ENCODE data around the gene ROR2.

The ROR2 gene

DNA sequence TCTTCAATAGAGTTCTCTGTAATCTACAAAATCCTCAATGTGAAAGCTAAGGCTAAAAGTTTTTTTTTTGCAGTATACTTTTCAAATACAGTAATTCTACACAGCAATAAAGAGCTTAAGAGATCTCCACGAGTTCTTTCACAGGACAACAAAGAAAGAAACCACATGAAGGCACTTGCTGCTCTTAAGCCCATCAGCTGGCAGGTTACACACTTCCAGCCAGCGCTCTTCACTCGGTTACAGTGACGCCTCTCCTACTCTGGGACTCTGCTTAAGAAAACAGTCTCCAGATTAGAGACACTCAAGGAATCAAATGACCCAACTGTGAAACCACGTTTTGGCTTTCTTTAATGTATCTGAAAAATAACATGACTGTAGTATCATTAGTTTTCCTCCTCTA lies 85.0 kb downstream of the ROR2 start:
- DNase-seq: no peak

DNA sequence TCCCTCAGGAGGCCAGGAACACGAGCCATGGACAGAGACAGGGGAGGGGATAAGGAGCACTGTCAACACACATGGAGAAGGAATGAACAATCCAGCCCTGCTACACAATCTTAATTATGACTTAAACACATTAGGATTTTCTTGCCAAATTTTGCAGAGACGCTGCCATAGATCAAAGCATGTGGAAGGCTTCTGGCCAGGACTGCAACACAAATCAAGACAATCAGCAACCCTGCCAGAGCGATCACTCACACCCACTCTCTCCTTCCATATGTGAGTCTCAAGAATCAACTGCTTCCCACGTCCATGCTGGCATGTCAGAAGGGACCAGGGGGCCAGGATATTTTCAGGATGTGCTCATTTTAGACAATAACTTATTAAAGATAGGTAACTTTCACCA lies 85.6 kb downstream of the ROR2 start:
- DNase-seq: no peak

GRCh38 chr9:91863469-91863868 lies 86.6 kb downstream of the ROR2 start:
- DNase-seq: no peak

DNA sequence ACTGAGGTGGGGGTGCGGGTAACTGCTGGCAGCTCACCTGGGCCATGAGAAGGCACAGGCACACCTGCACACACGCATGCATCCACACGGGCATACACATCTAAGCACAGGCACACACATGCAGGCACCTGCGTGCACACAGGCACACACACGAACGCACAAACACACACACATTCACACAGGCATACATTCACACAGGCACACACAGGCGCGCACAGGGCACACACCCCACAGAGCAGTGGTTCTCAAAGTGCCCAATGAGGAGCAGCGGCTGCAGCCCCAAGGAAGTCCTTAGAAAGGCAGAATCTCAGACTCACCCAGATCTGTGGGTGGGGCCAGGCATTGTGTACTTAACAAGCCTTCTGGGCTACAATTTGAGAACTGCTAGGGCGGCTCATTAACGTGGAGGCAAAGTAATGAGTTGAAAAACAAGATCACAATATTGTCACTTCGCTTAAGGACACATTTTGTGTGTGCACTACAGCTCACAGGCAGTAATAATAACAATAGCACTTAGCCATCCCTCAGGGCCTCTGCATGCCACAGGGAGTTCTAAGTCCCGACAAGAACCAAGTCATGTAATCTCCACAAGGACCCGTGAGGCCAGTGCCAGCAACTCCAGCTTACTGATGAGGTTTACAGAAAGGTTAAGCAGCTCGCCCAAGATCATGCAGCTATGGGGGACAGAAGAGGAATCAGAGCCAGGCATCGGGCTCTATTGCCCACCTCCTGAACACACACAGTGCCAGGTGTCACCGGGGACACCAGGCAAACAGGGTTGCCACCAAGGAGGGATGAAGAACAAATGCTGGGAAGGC lies 91.6 kb downstream of the ROR2 start:
- DNase-seq: no peak

DNA sequence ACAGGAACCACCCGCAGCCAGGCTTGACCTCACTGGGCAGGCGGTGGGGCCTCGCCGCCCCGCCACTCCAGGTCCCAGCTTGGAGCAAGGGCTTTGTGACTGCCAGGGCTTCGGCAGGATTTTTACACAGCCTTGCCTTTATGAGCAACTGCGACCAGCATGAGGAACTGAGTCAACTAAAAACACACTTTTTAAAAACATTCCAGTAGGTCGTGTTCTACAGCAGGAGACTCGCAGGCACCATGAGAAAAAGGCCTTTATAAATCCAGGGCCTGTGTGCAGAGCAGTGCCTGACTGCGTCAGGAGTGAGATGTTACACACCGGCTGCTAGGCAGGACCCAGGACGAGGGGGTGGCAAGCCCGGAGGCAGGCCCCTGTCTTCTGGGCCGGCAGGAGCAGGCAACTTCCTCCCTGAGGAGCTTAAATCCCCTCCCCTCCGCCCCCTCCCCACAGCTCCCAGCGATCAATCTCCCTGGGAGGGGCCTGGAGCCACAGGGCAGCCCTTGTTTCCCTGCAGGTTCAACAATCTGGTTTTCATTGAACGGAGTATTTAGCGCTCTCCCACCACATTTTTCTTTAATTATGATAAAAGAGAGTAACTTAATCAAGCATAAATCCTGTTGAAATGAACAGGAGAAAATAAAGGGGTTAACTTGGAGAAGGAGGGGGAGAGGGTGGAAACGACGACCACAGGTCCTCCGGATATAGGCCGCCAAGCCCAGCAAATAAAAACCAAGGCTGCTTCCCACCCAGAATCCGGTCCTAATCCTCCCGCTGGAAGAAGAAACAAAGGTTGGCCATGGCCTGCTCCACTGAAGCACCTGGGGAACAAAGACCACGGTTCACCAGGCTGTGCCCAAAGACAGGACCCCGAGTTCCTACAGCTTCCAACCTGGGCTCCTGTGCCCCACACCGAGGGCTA lies 92.5 kb downstream of the ROR2 start:
- DNase-seq: no peak

- no peak for DNase-seq
Observed at GRCh38 chr9:91856419-91856818, 93.6 kb downstream of the ROR2 start.

GRCh38 chr9:91855196-91855595 lies 94.8 kb downstream of the ROR2 start:
- no peak for DNase-seq

GRCh38 chr9:91852801-91853347 lies 97.2 kb downstream of the ROR2 start:
- no peak for DNase-seq

- no peak for DNase-seq
Observed at GRCh38 chr9:91849694-91850093, 100.3 kb downstream of the ROR2 start.

DNA sequence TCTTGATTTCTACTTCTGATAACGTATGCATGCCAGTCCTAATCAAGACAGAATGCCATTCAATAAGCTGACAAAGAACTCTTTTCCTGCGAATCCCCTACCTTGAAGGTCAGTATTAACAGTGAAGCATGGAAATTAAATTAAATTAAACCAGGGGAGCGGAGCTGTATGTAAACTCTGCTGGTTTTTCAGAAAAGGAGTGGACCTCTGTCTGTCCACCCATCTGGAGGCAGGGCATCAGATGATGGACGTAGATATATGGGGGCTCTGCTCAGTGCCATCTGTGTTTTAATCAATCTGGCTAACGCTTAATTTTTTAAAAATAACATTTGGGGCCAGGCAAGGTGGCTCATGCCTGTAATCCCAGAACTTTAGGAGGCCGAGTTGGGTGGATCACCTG lies 101.9 kb downstream of the ROR2 start:
- DNase-seq: no peak

DNA sequence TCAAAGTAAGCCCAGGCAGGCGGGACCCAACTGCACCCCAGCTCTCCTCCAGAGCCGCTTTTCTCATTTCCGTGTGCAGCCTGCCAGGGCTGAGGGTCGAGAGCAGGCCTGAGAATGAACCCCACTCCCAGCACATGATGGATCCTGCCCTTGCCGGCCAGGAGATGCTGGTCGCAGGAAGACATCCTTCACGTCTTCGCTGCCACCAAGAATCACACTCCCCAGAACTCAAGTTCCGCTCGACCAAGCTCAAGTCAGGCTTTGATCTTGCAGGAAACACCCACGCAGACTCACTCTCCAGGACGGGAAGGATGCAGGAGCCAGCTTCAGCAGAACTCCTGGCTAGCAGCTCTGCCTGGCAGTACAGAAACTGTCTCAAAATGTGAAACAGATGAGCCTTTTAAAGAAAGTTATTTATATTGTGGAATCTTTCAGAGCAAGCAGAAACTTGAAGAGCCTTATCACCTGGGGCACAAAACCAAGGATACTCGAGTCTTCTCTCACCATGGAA lies 102.4 kb downstream of the ROR2 start:
- peak; percentile 10 to 11 for DNase-seq

- DNase-seq: no peak
Observed at GRCh38 chr9:91845879-91846278, 104.1 kb downstream of the ROR2 start.

DNA sequence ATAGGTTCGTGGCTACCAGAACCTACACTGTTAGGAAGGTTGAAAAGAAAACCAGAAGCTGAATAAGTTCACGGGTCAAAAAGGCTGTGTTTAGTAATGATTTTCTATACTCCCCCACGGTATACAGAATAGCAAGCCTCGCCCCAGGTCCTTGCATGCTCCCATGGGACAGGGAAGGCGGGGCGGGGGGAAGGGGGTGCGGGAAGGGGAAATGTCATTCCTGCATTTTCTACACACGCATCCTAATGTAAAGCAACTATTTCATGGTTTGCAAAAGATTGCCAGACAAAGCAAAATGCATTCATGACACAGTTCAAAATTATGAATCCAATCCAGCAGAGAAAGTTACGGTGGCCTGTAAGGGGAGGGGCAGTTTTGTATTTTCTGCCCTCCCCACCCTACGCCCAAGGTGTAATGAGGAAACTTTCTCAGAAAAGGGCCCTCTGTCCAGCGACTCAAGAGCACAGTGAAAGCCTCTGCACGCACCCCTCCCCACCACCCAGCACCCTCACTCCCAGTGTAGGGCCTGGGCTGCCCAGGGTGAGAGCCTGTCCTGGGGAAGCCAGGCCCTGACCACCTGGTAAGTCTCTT lies 105.2 kb downstream of the ROR2 start:
- DNase-seq: no peak

GRCh38 chr9:91844190-91844589 lies 105.8 kb downstream of the ROR2 start:
- peak; percentile 8 to 30 for DNase-seq

- DNase-seq: no peak
Observed at GRCh38 chr9:91843623-91844148, 106.3 kb downstream of the ROR2 start.

GRCh38 chr9:91843093-91843492 lies 106.9 kb downstream of the ROR2 start:
- DNase-seq: no peak

GRCh38 chr9:91842358-91843049 lies 107.5 kb downstream of the ROR2 start:
- no peak for DNase-seq

DNA sequence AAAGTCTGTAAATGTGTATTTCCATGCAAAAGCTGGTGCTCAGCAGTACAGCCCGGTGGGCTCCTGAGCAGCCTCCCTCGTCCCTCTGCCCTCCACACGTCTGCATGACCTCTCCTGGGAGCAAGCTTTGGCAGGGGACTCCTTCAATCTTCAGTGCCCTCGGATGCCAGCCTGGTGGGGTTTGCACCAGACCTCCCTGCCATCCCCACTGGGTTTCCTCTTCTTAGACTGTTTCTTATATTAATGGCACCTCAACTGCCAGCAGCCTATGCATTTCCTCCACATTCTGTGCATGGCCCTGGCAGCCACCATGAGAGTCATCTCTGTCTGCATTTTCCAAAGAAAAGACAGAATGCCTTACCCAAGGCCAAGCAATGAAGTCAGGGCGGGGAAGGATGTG lies 108.4 kb downstream of the ROR2 start:
- DNase-seq: no peak

DNA sequence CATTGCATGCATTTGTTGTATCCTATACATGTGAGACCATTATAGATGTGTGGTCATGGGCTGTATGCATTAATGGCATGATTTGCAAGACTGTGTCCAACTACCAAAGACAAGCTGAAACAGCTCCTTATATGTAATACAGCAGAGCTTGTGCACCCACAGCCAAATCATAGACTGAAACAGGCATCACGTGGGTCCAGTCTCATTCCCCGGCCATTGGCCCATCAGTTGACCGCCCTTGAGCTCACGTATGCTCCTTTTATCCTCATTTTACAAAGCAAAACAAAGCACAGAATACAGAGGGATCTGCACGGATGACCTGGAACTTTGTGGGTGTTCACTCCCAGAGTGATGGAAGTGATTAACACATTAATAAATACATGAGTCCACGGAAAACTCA lies 109.1 kb downstream of the ROR2 start:
- DNase-seq: no peak

- DNase-seq: no peak
Observed at GRCh38 chr9:91840469-91840868, 109.6 kb downstream of the ROR2 start.

GRCh38 chr9:91839926-91840465 lies 110.0 kb downstream of the ROR2 start:
- no peak for DNase-seq
